Stimulated activated CD8-positive, alpha-beta memory T cell treated with anti-CD3 and anti-CD28 coated beads, Interleukin-2, amount 100 ng/mL, for 48 hours (primary cell): ENCODE results near the gene OSBP2.
A peak's percentile ranks its signal among the peaks of the same experiment; 100 is the strongest.

Experiments used
- DNase-seq, 2 donors: peaks; one replicate each; pipeline ENCODE4 v3.0.0-alpha.2; 2020; ENCODE audit warnings: low read depth in 2 of 2

The OSBP2 gene

GRCh38 chr22:30881361-30882183 lies 186.9 kb downstream of the OSBP2 start:
- DNase-seq: no peak

GRCh38 chr22:30882184-30882717 lies 187.6 kb downstream of the OSBP2 start:
- no peak for DNase-seq

- DNase-seq: no peak
These were observed 188.4 kb downstream of the OSBP2 start for GRCh38 chr22:30882974-30883533.

GRCh38 chr22:30883586-30884145 lies 189.0 kb downstream of the OSBP2 start:
- no peak for DNase-seq

GRCh38 chr22:30884211-30885000 lies 189.7 kb downstream of the OSBP2 start:
- DNase-seq: no peak

- no peak for DNase-seq
These were observed 190.3 kb downstream of the OSBP2 start for GRCh38 chr22:30885001-30885366.

GRCh38 chr22:30885591-30885990 lies 190.9 kb downstream of the OSBP2 start:
- no peak for DNase-seq

GRCh38 chr22:30887453-30887852 lies 192.8 kb downstream of the OSBP2 start:
- no peak for DNase-seq

- no peak for DNase-seq
These were observed 193.2 kb downstream of the OSBP2 start for GRCh38 chr22:30887861-30888260.

GRCh38 chr22:30889268-30889995 lies 194.8 kb downstream of the OSBP2 start:
- DNase-seq: no peak

- DNase-seq: no peak
These were observed 195.4 kb downstream of the OSBP2 start for GRCh38 chr22:30889996-30890480.

- DNase-seq: peak; percentile 8 to 14
These were observed 196.2 kb downstream of the OSBP2 start for GRCh38 chr22:30890686-30891442.

- DNase-seq: no peak
These were observed 196.7 kb downstream of the OSBP2 start for GRCh38 chr22:30891443-30891755.

GRCh38 chr22:30891781-30892180 lies 197.1 kb downstream of the OSBP2 start:
- DNase-seq: no peak

GRCh38 chr22:30892286-30892685 lies 197.6 kb downstream of the OSBP2 start:
- DNase-seq: no peak

GRCh38 chr22:30892731-30893221 lies 198.1 kb downstream of the OSBP2 start:
- no peak for DNase-seq

- DNase-seq: no peak
These were observed 199.0 kb downstream of the OSBP2 start for GRCh38 chr22:30893434-30894370.

- no peak for DNase-seq
These were observed 199.7 kb downstream of the OSBP2 start for GRCh38 chr22:30894371-30894740.
